Activated CD4-positive, alpha-beta T cell treated with anti-CD3 and anti-CD28 coated beads, Interleukin-2, amount 10 ng/mL, durations not matched to agents 7 days and 5 days (primary cell): Measurements from ENCODE around the gene RAB11FIP4. TPM values are rescaled to one million over a fixed set of nuclear protein-coding genes. Genes with fewer than 3 reads are reported as not detected.

Source experiments
- CTCF ChIA-PET: fragments of 350-600 bp; sonication (Branson Sonifier 250); formaldehyde crosslinking; loops from one replicate; lab custom pipeline; 2021; ENCODE audit warnings: antibody characterized with exemption; lab: Charles Lee
- POLR2A ChIA-PET: fragments of 350-600 bp; sonication (Branson Sonifier 250); formaldehyde crosslinking; loops from one replicate; lab custom pipeline; 2021; ENCODE audit warnings: antibody characterized with exemption; lab: Charles Lee
- DNase-seq: peaks from one replicate; pipeline ENCODE4 v3.0.0-alpha.2; 2020
- H3K27ac Mint-ChIP-seq: one replicate; pipeline ENCODE4 v1.8.0; 2021; ENCODE audit warnings: mild to moderate bottlenecking, moderate library complexity, mixed read lengths
- H3K27me3 Mint-ChIP-seq: one replicate; pipeline ENCODE4 v1.8.0; 2021; ENCODE audit warnings: mixed read lengths
- H3K36me3 Mint-ChIP-seq: one replicate; pipeline ENCODE4 v1.8.0; 2021; ENCODE audit warnings: low read depth, mixed read lengths
- H3K4me1 Mint-ChIP-seq: one replicate; pipeline ENCODE4 v1.8.0; 2021; ENCODE audit warnings: mixed read lengths
- H3K4me3 Mint-ChIP-seq: one replicate; pipeline ENCODE4 v1.8.0; 2021; ENCODE audit warnings: mild to moderate bottlenecking, moderate library complexity, mixed read lengths
- H3K9me3 Mint-ChIP-seq: one replicate; pipeline ENCODE4 v1.8.0; 2021; ENCODE audit warnings: mixed read lengths
- total RNA-seq, 2 experiments: library from RNA; stranded (reverse); gene quantifications; one replicate each; pipeline ENCODE4 v1.2.3, GENCODE V29; 2021

RAB11FIP4 gene
- total RNA-seq, 2 experiments from 2014 or later = 34.4 to 35.5 TPM

DNA sequence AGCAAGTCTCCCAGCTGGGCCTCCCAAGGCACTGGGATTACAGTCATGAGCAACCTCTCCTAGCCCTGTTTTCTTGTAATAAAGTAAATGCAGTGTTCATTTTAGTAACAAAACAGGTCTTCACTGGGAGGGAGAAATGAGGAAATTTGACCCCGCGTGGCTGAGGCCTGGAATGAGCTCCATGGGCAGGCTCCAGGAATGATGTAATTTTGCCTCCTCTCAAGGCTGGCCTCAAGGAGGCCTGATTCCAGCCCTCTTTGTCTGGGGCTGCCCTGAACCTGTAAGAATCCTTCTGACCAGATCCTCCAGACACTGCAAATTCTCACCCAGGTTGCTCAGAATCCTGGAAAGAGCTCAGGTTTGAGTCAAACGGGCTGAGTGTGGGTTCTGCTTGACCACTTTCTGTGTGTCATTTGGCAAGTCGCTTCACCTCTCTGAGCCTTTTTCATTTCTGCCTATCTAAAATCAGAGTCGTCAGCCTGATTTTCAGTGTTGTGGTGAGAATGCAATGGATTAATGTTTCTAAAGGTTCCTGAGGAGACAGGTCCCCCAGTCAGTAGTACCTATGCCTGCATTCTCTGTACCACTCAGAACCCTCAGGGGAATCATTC lies 57.1 kb downstream of the RAB11FIP4 start:
- no peaks in the 10 kb centered on the region for H3K9me3 Mint-ChIP-seq
- no peaks in the 10 kb centered on the region for H3K27me3 Mint-ChIP-seq
- ChIA-PET CTCF (interaction anchor here (0.6 to 1.2 kb wide), 2 partner anchors 10 to 432 kb away, joined by 3 read pairs; no protein-coding TSS in a partner anchor), POLR2A (no interaction called here)
- H3K4me3 Mint-ChIP-seq = no peak overlapping the region
- no peak overlapping the region for H3K27ac Mint-ChIP-seq
- DNase-seq = no peak
- no peaks in the 10 kb centered on the region for H3K4me1 Mint-ChIP-seq
- no peaks in the 10 kb centered on the region for H3K36me3 Mint-ChIP-seq

DNA sequence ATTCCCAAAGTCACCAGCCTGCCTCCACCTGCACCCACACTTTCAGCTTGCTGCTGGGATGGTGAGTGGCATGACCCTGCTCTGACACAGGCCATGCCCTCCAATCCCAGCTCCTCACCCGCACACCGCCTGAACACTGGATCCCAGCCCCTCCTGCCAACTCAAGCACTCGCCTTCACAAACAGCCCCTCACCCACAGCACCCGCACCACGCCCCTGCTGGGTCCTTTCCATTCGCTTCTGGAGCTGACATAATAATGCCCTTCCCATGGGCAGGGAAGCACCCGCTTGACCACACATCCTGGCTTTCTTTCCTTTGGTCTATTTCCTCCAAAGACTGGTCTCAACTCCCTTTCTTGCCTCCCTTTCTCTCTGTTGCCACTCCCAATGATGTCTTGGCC lies 57.6 kb downstream of the RAB11FIP4 start:
- POLR2A ChIA-PET = no interaction called here

DNA sequence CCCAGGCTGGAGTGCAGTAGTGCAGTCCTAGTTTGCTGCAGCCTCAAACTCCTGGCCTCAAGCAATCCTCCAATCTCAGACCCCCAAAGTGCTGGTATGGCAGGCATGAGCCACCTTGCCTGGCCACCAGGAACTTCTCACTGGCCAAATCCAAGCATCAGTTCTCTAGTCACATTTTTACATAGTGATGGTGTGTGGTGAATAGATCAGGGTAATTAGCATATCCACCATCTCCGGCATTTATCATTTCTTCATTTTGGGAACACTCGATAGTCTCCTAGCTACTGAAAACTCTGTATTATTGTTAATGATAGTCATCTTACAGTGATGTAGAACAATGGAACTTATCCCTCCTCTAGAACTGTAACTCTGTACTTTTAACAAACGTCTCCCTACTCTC lies 58.3 kb downstream of the RAB11FIP4 start:
- ChIA-PET POLR2A (no interaction called here), CTCF (no interaction called here)
- no peaks in the 10 kb centered on the region for H3K4me1 Mint-ChIP-seq
- no peak overlapping the region for H3K4me3 Mint-ChIP-seq
- DNase-seq = no peak
- no peak overlapping the region for H3K27ac Mint-ChIP-seq
- H3K36me3 Mint-ChIP-seq = no peaks in the 10 kb centered on the region
- H3K27me3 Mint-ChIP-seq = no peaks in the 10 kb centered on the region
- H3K9me3 Mint-ChIP-seq = no peaks in the 10 kb centered on the region

More for the DNA sequence above, 57.6 kb downstream of the RAB11FIP4 start:
- no peaks in the 10 kb centered on the region for H3K36me3 Mint-ChIP-seq
- H3K9me3 Mint-ChIP-seq = no peaks in the 10 kb centered on the region
- H3K27ac Mint-ChIP-seq = no peak overlapping the region
- no peaks in the 10 kb centered on the region for H3K27me3 Mint-ChIP-seq
- H3K4me1 Mint-ChIP-seq = no peaks in the 10 kb centered on the region
- no peak overlapping the region for H3K4me3 Mint-ChIP-seq
- DNase-seq = no peak
- CTCF ChIA-PET = no interaction called here

DNA sequence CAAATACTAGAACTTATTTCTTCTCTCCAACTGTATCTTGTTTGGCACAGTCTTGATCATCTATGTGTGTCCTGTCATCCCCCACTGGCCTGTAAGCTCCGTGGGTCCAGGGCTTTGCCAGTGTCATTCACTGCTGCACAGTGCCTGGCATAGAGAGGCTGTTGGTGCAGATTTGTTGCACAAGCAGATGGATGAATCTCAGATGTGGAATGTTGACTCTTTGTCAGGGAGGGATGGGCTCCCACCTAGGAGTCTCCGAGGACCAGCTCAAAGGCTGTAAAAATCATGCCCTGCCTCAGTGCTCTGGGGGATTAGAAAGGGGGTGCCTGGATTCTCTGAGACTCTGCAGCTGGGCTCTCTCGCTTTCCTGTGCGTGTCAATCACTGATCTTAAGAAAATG lies 60.6 kb downstream of the RAB11FIP4 start:
- ChIA-PET CTCF (no interaction called here), POLR2A (no interaction called here)
- Mint-ChIP-seq H3K4me1 (no peaks in the 10 kb centered on the region), H3K27ac (no peak overlapping the region), H3K4me3 (no peak overlapping the region), H3K36me3 (no peaks in the 10 kb centered on the region), H3K27me3 (no peaks in the 10 kb centered on the region), H3K9me3 (no peaks in the 10 kb centered on the region)
- no peak for DNase-seq

DNA sequence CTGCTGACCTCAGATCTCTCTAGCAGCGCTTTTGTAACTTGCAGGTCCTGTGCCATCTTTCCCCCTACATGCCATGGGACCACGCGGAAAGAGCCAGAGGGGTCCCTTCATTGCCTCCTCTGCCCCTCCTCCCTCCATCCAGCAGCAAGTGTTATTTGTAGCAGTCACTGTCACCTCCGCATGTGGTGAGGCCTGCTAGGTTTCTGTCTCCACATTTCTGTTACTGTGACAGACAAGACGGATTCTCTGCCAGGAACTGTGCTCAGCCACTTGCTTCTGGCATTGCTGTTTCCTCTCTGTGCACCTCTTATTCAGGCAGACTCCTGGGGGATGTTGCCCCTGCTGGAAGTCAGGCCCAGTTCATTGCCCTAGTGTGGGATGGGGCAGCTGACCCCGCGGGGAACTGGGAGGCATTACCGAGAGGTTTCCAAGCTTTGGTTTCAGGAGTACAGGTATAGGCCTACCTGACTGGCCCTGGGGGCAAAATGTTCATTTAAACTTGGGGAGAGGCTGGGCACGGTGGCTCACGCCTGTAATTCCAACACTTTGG lies 61.2 kb downstream of the RAB11FIP4 start:
- no peaks in the 10 kb centered on the region for H3K36me3 Mint-ChIP-seq
- no peaks in the 10 kb centered on the region for H3K9me3 Mint-ChIP-seq
- no peaks in the 10 kb centered on the region for H3K4me1 Mint-ChIP-seq
- no peak overlapping the region for H3K4me3 Mint-ChIP-seq
- CTCF ChIA-PET = no interaction called here
- POLR2A ChIA-PET = no interaction called here
- H3K27me3 Mint-ChIP-seq = no peaks in the 10 kb centered on the region
- DNase-seq = no peak
- H3K27ac Mint-ChIP-seq = no peak overlapping the region

DNA sequence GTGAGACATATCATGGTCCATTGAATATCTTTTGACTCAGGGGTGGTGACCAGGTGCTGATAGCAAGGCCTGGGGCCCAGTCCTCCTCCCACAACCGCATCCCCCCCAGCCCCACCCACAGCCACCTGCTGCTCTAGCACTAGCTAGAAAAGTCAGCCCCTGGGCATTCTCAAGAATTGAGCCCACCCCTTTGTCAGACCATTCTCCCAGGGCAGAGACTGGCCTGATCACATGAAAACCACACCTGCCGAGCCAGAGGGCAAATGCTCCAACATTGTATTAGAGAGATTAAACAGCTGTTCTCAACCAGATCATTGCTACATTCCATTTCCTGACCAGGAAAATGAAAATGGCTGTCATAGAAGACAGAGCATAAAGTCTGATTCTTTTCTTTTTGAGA lies 62.4 kb downstream of the RAB11FIP4 start:
- no peak for DNase-seq
- no peaks in the 10 kb centered on the region for H3K4me1 Mint-ChIP-seq
- H3K27ac Mint-ChIP-seq = no peak overlapping the region
- no peak overlapping the region for H3K4me3 Mint-ChIP-seq
- CTCF ChIA-PET = no interaction called here
- POLR2A ChIA-PET = no interaction called here
- no peaks in the 10 kb centered on the region for H3K27me3 Mint-ChIP-seq
- H3K9me3 Mint-ChIP-seq = no peaks in the 10 kb centered on the region
- H3K36me3 Mint-ChIP-seq = no peaks in the 10 kb centered on the region

DNA sequence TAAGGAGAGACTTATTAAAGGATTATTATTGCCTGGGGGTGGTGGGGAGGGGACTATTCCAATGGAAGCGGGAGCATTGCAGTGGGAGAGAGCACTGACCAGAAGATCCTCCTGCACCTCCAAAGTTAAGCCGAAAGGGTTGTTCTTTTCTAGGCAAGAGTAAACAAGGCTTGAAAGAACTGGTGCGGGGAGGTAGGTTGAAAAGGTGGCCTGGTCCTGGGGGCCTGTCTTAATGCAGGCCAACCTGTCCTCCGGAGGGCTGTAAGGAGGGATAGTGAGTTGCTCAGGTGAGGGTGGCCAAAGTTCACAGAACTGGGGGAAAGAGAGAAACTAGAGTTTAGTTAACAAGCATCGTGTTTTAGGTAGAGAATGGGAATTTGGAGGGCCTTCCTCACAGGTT lies 65.3 kb downstream of the RAB11FIP4 start:
- H3K9me3 Mint-ChIP-seq = no peaks in the 10 kb centered on the region
- ChIA-PET POLR2A (no interaction called here), CTCF (no interaction called here)
- DNase-seq = no peak
- no peaks in the 10 kb centered on the region for H3K27me3 Mint-ChIP-seq
- no peaks in the 10 kb centered on the region for H3K4me1 Mint-ChIP-seq
- H3K27ac Mint-ChIP-seq = no peak overlapping the region
- H3K36me3 Mint-ChIP-seq = no peaks in the 10 kb centered on the region
- H3K4me3 Mint-ChIP-seq = no peak overlapping the region

DNA sequence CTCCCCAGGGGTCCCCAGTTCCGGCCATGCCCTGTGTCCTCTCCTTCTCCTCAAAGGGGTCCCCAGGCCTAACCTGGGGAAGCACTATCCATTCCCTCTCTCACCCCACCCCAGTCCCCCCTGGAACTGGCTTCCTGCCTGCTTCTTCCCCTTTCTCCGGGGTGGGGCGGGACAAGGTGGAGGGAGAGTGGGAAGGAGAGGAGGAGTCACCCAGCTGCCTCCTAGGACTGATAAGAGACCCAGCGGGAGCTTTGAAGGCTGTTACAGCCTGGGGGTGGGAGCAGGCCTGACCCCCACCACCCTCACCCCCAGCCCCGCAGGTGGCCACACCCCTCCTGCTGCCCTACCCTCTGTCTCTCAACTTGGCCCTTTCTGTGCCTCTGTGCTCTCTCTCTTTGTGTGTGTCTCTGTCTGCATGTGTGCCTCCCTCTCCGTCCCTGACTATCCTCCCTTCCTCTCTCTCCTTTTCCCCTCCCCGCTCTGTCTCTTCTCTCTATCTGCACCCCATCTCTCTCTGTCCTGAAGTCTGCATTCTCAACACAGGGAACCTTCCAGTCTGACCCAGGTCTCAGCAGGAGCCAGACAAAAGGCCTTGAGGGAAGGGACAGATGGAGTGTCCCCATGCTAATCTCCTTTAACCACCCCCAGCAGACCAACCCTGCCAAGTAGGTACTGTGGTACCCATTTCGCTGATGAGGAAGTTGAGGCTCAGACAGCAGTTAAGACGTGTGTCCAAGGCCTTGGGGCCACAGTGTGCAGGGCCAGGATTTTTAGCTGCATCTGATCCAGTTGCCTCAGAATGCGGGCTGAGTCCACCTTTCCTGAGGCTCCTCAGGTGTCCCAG lies 66.1 kb downstream of the RAB11FIP4 start:
- no peaks in the 10 kb centered on the region for H3K27me3 Mint-ChIP-seq
- DNase-seq = no peak
- no peak overlapping the region for H3K27ac Mint-ChIP-seq
- no peak overlapping the region for H3K4me3 Mint-ChIP-seq
- H3K9me3 Mint-ChIP-seq = no peaks in the 10 kb centered on the region
- ChIA-PET CTCF (interaction anchor here (1.0 kb wide), 1 partner anchor 11 kb away, joined by 4 read pairs; no protein-coding TSS in a partner anchor), POLR2A (no interaction called here)
- no peaks in the 10 kb centered on the region for H3K36me3 Mint-ChIP-seq
- H3K4me1 Mint-ChIP-seq = no peaks in the 10 kb centered on the region

DNA sequence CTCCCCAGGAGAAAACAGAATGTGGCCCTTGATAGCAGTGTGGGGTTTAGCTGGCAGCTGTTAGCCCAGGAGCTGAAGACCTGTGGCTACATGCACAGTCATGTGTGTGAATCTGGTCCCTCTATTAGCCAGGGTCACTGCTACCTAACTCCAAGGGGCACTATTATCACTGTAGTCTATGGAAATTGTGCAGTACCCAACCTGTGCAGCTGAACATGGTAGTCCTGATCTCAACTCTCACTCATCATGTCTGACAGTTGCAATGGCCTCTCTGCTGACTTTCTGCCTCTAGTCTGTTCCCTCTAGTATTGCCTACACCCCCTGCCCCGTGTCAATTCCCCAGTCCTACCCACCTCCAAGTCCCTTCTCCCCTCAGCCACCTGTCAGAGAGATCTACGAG lies 67.4 kb downstream of the RAB11FIP4 start:
- H3K4me1 Mint-ChIP-seq = no peaks in the 10 kb centered on the region
- no peaks in the 10 kb centered on the region for H3K9me3 Mint-ChIP-seq
- H3K36me3 Mint-ChIP-seq = no peaks in the 10 kb centered on the region
- no peak overlapping the region for H3K27ac Mint-ChIP-seq
- no peaks in the 10 kb centered on the region for H3K27me3 Mint-ChIP-seq
- H3K4me3 Mint-ChIP-seq = no peak overlapping the region
- POLR2A ChIA-PET = no interaction called here
- no peak for DNase-seq
- CTCF ChIA-PET = interaction anchor here (1.0 kb wide), 1 partner anchor 22 kb away, joined by 3 read pairs; no protein-coding TSS in a partner anchor

DNA sequence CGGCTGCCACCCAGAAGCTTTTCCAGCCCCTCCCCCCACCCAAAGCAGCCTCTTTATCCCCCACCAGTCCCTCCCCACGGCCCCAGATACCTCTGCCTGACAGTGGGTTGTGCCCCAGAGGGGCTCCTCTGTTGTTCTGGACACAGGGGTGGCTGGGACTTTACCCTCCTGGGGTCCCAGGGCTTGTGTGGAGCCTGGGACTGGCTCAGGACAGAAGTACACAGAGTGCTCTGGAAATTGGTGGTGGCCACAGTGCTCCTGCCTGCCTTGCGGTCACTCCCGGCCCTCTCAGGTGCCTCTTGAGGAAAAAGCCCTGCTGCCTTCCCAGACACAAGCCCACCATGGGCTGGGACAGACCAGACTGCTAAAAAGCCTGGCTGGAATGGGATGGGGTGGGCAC lies 68.2 kb downstream of the RAB11FIP4 start:
- Mint-ChIP-seq H3K4me1 (no peaks in the 10 kb centered on the region), H3K27me3 (no peaks in the 10 kb centered on the region), H3K36me3 (no peaks in the 10 kb centered on the region), H3K27ac (no peak overlapping the region), H3K9me3 (no peaks in the 10 kb centered on the region), H3K4me3 (no peak overlapping the region)
- POLR2A ChIA-PET = interaction anchor here (0.6 kb wide), 1 partner anchor 225 kb away, joined by 4 read pairs; no protein-coding TSS in a partner anchor
- no peak for DNase-seq
- CTCF ChIA-PET = no interaction called here

DNA sequence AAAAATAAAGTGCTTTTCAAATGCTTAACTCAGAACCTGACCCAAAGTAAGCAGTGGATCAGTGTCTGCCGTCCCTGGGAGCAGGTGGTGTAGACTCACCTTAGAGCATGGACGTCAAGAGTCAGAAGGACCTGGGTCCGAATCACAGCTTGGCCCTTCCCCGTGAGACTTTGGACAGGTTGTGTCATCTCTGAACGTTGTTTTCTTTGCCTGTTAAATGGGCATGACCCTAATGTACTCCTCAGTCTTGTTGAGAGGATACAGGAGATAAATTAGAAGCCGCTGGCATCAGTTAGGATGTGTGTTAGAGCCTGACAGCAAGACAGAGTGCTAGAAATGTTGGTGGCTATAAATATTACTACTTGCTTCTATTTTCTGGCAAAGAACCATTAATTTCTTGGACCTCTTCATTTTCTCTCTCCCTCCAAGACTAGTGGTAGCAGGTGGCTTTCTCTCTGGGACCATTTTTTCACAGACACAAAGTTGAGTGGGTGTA lies 68.8 kb downstream of the RAB11FIP4 start:
- no peak for DNase-seq
- Mint-ChIP-seq H3K27me3 (no peaks in the 10 kb centered on the region), H3K27ac (no peak overlapping the region), H3K36me3 (no peaks in the 10 kb centered on the region), H3K9me3 (no peaks in the 10 kb centered on the region), H3K4me3 (no peak overlapping the region), H3K4me1 (no peaks in the 10 kb centered on the region)
- POLR2A ChIA-PET = no interaction called here
- CTCF ChIA-PET = no interaction called here

DNA sequence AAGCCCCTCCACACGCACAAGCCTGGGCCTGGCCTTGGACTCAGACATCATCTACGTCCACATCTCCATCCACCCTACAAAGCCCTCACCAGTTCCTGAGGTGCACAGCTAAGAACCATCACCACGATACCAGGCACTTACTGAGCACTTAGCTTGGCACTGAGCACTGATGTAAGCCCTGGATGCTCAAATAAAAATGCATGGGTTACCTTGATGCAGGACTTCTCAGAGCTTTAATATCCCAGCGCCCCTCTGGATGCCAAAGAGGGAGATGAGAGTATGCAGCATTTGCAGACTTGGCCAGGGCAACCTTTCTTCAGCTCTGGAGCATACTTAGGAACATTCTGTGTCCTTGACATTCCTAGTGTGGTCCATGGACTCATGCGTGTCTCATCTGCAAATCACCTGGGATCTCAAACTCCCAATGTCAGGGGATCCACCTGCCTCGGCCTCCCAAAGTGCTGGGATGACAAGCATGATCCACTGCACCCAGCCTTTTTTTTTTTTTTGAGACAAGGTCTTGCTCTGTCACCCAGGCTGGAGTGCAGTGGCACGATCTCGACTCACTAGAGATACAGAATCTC lies 69.8 kb downstream of the RAB11FIP4 start:
- H3K27ac Mint-ChIP-seq = no peak overlapping the region
- POLR2A ChIA-PET = no interaction called here
- no peaks in the 10 kb centered on the region for H3K4me1 Mint-ChIP-seq
- no peaks in the 10 kb centered on the region for H3K36me3 Mint-ChIP-seq
- DNase-seq = no peak
- no peaks in the 10 kb centered on the region for H3K27me3 Mint-ChIP-seq
- no peaks in the 10 kb centered on the region for H3K9me3 Mint-ChIP-seq
- CTCF ChIA-PET = interaction anchor here (0.7 kb wide), 2 partner anchors 48 to 56 kb away, joined by 3 to 5 read pairs; no protein-coding TSS in a partner anchor
- no peak overlapping the region for H3K4me3 Mint-ChIP-seq

DNA sequence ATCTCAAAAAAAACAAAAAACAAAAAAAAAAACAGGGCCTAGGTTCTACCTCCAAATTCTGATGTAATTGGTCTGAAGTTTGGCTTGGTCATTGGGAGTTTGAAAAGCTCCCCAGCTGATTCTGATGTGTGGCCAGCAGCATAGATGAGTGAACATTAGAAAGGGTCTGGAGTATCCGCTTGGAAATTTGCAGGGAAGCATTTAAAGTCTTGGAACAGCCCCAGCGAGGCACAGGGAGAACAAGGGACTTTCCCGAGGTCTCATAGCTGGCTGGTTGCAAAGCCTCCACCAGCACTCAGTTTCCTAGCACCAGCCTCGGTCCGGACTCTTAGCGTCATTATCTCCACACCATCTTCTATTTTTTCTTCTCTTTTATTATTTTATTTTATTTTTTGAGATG lies 70.8 kb downstream of the RAB11FIP4 start:
- Mint-ChIP-seq H3K27me3 (no peaks in the 10 kb centered on the region), H3K27ac (no peak overlapping the region), H3K9me3 (no peaks in the 10 kb centered on the region), H3K36me3 (no peaks in the 10 kb centered on the region), H3K4me3 (no peak overlapping the region), H3K4me1 (no peaks in the 10 kb centered on the region)
- ChIA-PET CTCF (interaction anchor here (0.6 to 1.4 kb wide), 6 partner anchors 13 to 62 kb away, joined by 3 to 6 read pairs (median 4); no protein-coding TSS in a partner anchor), POLR2A (no interaction called here)
- no peak for DNase-seq
